NCI-H187 treated with DMSO at 0.1 percent for 48 hours (cell line): ENCODE data around the gene BCLAF1.
A peak's percentile ranks its signal among the peaks of the same experiment; 100 is the strongest.
"Not testable (repeated sequence)": the region's sequence is repeated elsewhere in the genome, so short reads cannot be mapped to it uniquely, and the experiment has no call there.

ENCODE experiments used
- DNase-seq: peaks from one replicate; lab custom pipeline; 2025; lab: John Stamatoyannopoulos, UW

BCLAF1 gene

GRCh38 chr6:136309729-136310311, 20.2 kb upstream of the BCLAF1 start:
- no peak for DNase-seq

DNA sequence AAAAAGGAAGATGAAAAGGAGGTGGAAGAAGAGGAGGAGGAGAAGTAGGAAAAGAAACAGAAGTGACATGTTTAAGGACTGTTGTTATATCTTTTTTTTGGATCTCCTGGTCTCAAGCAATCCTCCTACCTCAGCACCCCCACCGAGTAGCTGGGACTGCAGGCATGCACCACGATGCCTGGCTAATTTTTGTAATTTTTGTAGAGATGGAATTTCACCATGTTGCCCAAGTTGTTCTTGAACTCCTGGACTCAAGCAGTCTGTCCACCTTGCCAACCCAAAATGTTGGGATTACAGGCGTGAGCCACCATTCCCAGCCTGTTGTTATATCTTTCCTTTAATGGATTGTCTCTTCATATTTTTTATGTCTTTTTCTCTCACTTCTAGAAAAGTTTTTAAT, 19.5 kb upstream of the BCLAF1 start:
- DNase-seq, result no peak

GRCh38 chr6:136308469-136308868, 18.8 kb upstream of the BCLAF1 start:
- DNase-seq, result not testable (repeated sequence)

DNA sequence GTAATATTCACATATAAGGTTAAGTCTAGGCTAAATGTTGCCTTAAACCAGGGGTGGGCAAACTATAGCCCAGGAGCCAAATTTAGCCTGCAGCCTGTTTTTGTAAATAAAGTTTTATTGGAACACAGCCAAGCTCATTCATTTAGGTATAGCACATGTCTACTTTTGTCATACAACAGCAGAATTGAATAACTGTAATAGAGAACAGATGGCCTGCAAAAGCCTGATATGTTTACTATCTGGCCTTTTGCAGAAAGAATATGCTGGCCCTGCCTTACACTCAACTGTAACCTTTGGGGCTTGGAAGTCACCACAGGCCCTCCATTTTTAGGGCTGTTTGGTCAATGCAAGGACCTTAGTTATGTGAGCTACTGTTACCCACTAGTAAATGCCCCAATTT, 17.7 kb upstream of the BCLAF1 start:
- no peak for DNase-seq

GRCh38 chr6:136306466-136306865, 16.8 kb upstream of the BCLAF1 start:
- DNase-seq, result no peak

GRCh38 chr6:136304410-136304809, 14.8 kb upstream of the BCLAF1 start:
- no peak for DNase-seq

DNA sequence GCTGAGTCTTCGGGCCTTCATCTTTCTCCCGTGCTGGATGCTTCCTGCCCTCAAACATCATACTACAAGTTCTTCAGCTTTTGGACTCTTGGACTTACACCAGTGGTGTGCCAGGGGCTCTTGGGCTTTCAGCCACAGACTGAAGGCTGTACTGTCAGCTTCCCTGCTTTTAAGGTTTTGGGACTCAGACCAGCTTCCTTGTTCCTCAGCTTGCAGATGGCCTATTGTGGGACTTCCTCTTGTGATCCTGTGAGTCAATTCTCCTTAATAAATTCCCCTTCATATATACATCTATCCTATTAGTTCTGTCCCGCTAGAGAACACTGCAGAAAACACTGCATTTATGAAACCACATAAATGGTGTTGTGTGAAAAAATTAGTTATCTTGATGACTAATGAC, 13.9 kb upstream of the BCLAF1 start:
- DNase-seq, result no peak

GRCh38 chr6:136294621-136295020, 5.0 kb upstream of the BCLAF1 start:
- DNase-seq, result no peak

- no peak for DNase-seq
Observed at GRCh38 chr6:136290410-136291010, 864 bp upstream of the BCLAF1 start.

- peak; percentile 31 for DNase-seq
Observed at GRCh38 chr6:136289327-136289578, 393 bp downstream of the BCLAF1 start.

- DNase-seq, result no peak
Observed at GRCh38 chr6:136288566-136289326, 900 bp downstream of the BCLAF1 start.

GRCh38 chr6:136284909-136285308, 4.7 kb downstream of the BCLAF1 start:
- DNase-seq, result no peak

GRCh38 chr6:136282906-136283305, 6.7 kb downstream of the BCLAF1 start:
- DNase-seq, result no peak

GRCh38 chr6:136280032-136280609, 9.5 kb downstream of the BCLAF1 start:
- no peak for DNase-seq

GRCh38 chr6:136274062-136274461, 15.6 kb downstream of the BCLAF1 start:
- no peak for DNase-seq

- DNase-seq, result no peak
Observed at GRCh38 chr6:136265101-136265500, 24.5 kb downstream of the BCLAF1 start.

GRCh38 chr6:136262940-136263339, 26.7 kb downstream of the BCLAF1 start:
- no peak for DNase-seq

DNA sequence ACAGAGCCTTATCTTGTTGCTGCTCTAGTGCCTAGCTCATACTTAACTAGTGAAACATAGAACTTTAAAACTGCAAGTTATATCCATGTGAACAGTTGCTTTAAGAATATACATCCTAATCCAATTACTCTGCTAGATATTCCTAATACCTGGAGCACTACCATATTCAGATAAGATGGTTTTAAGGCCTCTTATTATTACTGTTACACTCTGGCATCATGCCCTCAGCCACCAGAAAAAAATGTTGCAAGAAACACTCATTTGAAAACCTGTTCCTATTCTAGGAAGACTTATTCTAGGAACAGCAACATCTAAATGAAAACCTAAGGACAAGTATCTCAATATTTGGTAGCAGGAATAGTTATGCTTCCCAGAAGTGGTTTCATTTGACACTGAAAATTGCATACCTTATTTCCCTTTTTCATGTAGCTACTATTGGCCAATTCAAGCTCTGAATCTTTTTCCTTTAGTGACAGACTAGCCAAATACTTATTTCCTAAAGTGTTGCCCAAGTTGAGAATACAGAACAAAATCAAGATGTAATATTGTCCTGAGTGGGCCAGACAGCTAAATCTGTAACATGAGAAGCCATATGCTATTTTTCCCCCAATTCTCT, 34.7 kb downstream of the BCLAF1 start:
- no peak for DNase-seq

DNA sequence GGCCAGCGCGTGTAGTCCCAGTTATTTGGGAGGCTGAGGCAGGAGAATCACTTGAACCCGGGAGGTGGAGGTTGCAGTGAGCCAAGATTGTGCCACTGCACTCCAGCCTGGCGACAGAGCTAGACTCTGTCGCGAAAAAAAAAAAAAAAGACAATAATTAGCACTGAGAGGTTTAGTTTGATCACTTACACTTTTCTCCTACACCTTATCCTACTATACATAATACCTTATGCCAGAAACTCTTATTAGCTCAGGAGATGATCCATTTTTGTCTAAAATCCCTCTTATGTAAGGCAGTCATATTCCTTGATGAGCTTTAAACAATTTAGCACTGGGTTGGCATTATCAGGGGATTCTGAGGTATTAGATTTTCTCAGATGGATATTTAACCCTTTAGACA, 35.9 kb downstream of the BCLAF1 start:
- no peak for DNase-seq

- no peak for DNase-seq
Observed at GRCh38 chr6:136252441-136252840, 37.2 kb downstream of the BCLAF1 start.

- DNase-seq, result no peak
Observed at GRCh38 chr6:136251394-136251793, 38.3 kb downstream of the BCLAF1 start.

- no peak for DNase-seq
Observed at GRCh38 chr6:136250686-136251008, 39.0 kb downstream of the BCLAF1 start.
